CD4-positive, alpha-beta T cell treated with Interleukin-15 for 1 hour (primary cell): ENCODE results near the gene ZNF678.
A peak's percentile ranks its signal among the peaks of the same experiment; 100 is the strongest.
"Not testable (repeated sequence)": the region's sequence is repeated elsewhere in the genome, so short reads cannot be mapped to it uniquely, and the experiment has no call there.

Source experiments
- DNase-seq: peaks from one replicate; pipeline ENCODE4 v3.0.0-alpha.2; 2020

The ZNF678 gene

GRCh38 chr1:227556288-227556687 is 7.1 kb upstream of the ZNF678 start:
- DNase-seq = no peak

- peak; percentile 9 for DNase-seq
These were observed 5.2 kb upstream of the ZNF678 start for GRCh38 chr1:227557962-227558725.

GRCh38 chr1:227558732-227559262 is 4.6 kb upstream of the ZNF678 start:
- DNase-seq = peak; percentile 14

- DNase-seq = no peak
These were observed 3.9 kb upstream of the ZNF678 start for GRCh38 chr1:227559499-227559898.

- no peak for DNase-seq
These were observed 3.4 kb upstream of the ZNF678 start for GRCh38 chr1:227559926-227560325.

GRCh38 chr1:227560393-227561173 is 2.8 kb upstream of the ZNF678 start:
- no peak for DNase-seq

GRCh38 chr1:227561241-227561907 is 2.0 kb upstream of the ZNF678 start:
- DNase-seq = no peak

GRCh38 chr1:227562037-227562436 is 1.3 kb upstream of the ZNF678 start:
- no peak for DNase-seq

GRCh38 chr1:227562933-227563323 is 428 bp upstream of the ZNF678 start:
- no peak for DNase-seq

GRCh38 chr1:227567256-227567655 is 3.9 kb downstream of the ZNF678 start:
- no peak for DNase-seq

- DNase-seq = no peak
These were observed 5.2 kb downstream of the ZNF678 start for GRCh38 chr1:227568593-227568992.

GRCh38 chr1:227572752-227573151 is 9.4 kb downstream of the ZNF678 start:
- no peak for DNase-seq

- DNase-seq = no peak
These were observed 11.6 kb downstream of the ZNF678 start for GRCh38 chr1:227574926-227575325.

GRCh38 chr1:227576189-227576588 is 12.8 kb downstream of the ZNF678 start:
- DNase-seq = no peak

- DNase-seq = no peak
These were observed 14.1 kb downstream of the ZNF678 start for GRCh38 chr1:227577500-227577899.

- DNase-seq = no peak
These were observed 20.0 kb downstream of the ZNF678 start for GRCh38 chr1:227583354-227583753.

- DNase-seq = no peak
These were observed 23.4 kb downstream of the ZNF678 start for GRCh38 chr1:227586733-227587132.

- DNase-seq = no peak
These were observed 24.6 kb downstream of the ZNF678 start for GRCh38 chr1:227587968-227588367.

- DNase-seq = not testable (repeated sequence)
These were observed 25.4 kb downstream of the ZNF678 start for GRCh38 chr1:227588769-227589168.

GRCh38 chr1:227589777-227590176 is 26.4 kb downstream of the ZNF678 start:
- not testable (repeated sequence) for DNase-seq

GRCh38 chr1:227596222-227596621 is 32.9 kb downstream of the ZNF678 start:
- not testable (repeated sequence) for DNase-seq

GRCh38 chr1:227603327-227603726 is 40.0 kb downstream of the ZNF678 start:
- DNase-seq = no peak

GRCh38 chr1:227604446-227604845 is 41.1 kb downstream of the ZNF678 start:
- DNase-seq = no peak
